ENCODE data around the gene NFKBIE.

- TF ChIP-seq, protein P1, sequence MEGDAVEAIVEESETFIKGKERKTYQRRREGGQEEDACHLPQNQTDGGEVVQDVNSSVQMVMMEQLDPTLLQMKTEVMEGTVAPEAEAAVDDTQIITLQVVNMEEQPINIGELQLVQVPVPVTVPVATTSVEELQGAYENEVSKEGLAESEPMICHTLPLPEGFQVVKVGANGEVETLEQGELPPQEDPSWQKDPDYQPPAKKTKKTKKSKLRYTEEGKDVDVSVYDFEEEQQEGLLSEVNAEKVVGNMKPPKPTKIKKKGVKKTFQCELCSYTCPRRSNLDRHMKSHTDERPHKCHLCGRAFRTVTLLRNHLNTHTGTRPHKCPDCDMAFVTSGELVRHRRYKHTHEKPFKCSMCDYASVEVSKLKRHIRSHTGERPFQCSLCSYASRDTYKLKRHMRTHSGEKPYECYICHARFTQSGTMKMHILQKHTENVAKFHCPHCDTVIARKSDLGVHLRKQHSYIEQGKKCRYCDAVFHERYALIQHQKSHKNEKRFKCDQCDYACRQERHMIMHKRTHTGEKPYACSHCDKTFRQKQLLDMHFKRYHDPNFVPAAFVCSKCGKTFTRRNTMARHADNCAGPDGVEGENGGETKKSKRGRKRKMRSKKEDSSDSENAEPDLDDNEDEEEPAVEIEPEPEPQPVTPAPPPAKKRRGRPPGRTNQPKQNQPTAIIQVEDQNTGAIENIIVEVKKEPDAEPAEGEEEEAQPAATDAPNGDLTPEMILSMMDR (IDR thresholded peaks at IDR 0.05): no peak
- no peak for TF ChIP-seq POLR2A (IDR thresholded peaks at IDR 0.05)
Observed at GRCh38 chr6:44284121-44284520, 18.8 kb upstream of the NFKBIE start.

Data from thyroid gland (tissue), 4 donors.